HL-60/S4 treated with retinoic acid at 250 ng/mL for 4 days and 3 days (cell line): ENCODE results near the gene CDKN2A.

Experiments used
- in situ Hi-C: fragments of 300-500 bp; cut with MboI; formaldehyde crosslinking; loops from 2 replicates; pipeline ENCODE4 v1.7.0; 2022; ENCODE audit warnings: low sequenced_read_pairs

Gene CDKN2A

DNA sequence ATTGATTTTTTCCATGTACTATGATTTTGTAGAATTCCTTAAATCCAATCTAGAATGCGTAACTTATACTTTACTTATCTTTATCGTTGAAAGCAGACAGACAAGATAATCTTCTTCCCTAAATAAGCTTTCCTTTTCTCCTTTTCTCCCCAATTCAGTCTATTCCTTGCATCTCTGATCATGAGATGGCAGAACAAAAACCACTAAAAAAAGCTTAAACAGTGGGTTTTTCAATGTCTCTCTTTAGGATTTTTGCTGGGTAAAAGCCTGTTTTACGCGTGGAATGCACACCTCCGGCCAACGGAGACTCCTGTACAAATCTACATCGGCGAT lies 14.2 kb upstream of the CDKN2A start:
- in situ Hi-C loops: no loop called here

DNA sequence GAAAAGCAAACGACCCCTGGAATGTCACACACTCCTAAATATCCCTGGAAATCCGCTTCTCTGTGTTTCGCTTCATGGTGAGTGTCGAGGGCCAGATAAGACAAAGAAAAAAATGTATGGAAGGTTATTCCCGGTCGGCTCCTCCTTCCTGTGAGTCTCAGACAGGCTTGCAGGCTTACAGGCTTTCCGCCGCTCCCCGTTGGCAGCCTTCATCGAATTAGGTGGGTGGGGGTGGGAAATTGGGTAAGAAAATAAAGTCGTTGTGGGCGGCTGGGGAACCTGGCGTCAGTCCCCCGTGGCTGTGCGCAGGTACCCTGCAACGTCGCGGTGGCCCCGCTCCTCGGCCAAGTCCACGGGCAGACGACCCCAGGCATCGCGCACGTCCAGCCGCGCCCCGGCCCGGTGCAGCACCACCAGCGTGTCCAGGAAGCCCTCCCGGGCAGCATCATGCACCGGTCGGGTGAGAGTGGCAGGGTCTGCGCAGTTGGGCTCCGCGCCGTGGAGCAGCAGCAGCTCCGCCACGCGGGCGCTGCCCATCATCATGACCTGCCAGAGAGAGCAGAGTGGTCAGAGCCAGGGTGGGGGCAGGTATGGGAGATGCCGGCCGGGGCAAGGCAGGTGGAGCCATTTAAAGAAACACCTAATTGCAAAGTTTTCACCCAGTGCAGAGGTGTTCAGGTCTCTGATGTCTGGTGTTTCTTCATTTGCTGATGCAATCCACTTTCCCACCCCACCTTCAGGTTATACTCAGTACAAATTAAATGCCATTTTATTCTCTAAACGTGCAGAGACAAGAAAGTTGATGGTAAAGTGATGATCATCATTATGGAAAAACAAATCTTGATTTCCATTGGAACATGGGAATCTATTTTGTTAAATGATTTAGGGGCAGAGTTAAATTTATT lies 11.8 kb upstream of the CDKN2A start:
- in situ Hi-C loops: no loop called here

DNA sequence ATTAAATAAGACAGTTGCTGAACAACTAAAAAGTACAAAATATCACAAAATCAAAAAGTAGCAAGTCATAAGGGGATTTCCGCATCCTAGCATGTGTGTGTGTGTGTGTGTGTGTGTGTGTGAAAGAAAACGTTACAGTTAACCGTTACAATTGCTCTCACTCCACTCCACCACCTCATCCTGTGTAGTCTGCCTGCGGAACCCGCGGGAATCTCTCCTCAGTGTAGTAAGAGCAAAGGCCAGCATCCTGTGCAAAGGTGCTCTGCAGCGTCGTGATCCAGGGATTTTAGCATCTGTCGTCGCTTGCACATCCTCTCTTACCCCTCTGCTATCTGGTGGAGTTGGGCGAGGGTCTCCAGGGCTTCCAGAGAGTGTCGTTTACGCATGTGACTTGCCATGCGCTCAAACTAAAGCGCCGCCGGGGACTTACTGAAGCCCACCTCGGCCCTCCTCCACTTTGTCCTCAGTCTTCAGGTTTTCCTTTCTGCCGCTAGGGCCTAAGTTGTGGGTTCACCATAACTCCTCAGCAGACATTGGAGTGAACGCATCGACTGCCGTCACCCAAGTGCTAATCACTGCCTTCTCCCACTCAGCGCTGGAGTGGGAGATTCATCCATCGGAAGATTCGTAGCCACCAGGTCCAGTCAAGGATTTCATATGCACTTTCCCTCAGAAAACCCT lies 11.0 kb upstream of the CDKN2A start:
- in situ Hi-C loops: no loop called here

DNA sequence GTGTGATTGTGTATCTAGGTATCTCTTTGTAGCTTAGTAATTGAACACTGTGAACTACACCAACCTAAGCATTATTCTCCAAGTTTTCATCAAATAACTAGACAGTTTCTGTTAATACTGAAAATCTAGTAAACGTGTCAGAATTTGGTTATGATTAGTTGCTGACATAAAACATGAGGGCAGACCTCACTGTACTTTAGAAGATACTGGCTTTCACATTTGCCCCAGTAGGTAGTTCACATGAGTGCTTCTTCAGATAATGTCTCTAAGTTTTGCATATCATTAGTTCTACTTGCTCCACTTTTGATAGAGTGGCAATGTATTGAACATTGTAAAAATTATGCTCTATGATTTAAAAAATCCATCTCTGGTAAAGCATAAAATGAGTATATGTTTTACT lies 7.8 kb upstream of the CDKN2A start:
- in situ Hi-C loops: no loop called here

DNA sequence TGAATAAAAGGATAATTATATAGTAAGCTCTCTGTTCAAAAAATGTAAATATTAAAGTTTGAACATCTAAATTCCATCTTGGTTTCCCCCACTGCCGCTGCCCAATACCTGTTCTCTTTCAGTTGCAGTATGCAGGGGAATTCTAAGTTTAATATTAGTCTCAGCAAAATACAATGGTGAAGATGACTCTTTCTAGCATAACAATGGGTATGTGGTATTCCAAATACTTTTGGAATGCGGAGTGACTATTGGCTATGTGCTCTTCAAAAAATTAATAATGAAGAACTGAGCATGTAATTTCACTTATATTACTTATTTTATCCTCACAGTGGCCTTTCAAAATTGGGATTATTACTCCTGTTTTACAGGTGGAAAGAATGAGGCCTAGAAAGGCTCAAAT lies 3.8 kb upstream of the CDKN2A start:
- in situ Hi-C loops: loop anchor here (25.0 kb wide), 1 partner anchor 186 kb away; the partner anchor contains the start of gene MTAP

DNA sequence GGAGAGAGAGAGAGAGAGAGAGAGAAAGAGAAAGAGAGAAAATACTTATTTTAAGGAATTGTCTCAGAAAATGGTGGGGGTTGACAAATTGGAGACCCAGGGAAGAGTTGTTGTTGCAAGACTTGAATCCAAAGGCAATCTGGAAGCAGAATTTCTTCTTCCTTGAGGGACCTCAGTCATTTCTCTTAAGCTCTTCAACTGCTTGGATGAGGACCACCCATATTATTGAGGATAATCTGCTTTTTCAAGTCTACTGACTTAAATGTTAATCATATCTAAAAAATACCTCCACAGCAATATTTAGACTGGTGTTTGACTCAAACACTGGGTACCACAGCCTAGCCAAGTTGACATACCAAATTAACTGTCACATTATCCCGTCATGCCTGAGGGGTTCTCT lies 3.3 kb upstream of the CDKN2A start:
- in situ Hi-C loops: loop anchor here (25.0 kb wide), 1 partner anchor 185 kb away; the partner anchor contains the start of gene MTAP

DNA sequence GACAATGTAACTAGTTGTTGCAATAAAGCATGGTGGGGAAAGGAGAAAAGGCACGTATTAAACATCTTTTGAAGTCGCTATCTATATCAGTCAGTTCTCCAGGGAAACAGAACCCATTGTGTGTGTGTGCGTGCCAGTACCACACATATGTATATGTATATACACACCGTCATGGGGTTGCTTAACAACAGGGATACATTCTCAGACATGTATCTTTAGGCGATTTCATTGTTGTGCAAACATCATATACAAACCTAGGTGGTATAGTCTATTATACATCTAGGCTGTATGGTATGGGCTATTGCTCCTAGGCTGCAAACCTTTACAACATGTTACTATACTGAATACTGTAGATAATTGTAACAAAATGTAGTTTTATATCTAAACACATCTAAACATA lies 2.7 kb upstream of the CDKN2A start:
- in situ Hi-C loops: loop anchor here (25.0 kb wide), 1 partner anchor 185 kb away; the partner anchor contains the start of gene MTAP

DNA sequence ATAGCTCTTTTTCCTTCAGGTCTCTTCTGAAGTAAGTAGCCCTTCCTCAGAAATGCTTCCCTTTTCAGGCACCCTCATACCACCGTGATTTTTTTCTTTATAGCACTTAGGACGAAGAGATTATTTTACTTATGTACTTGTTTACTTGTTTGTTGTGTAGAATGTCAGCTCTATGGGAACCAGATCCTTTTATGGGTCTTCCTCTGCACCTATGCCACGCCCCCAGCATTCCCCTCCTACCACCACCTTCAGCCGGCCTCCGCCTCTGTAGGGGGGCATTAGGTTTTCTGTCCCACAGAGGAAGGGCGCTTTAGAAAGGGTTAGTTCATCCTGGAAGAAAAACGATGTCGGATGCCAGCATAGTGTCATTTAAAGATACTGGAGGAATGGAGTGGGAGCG lies 2.2 kb upstream of the CDKN2A start:
- in situ Hi-C loops: loop anchor here (25.0 kb wide), 1 partner anchor 184 kb away; the partner anchor contains the start of gene MTAP

DNA sequence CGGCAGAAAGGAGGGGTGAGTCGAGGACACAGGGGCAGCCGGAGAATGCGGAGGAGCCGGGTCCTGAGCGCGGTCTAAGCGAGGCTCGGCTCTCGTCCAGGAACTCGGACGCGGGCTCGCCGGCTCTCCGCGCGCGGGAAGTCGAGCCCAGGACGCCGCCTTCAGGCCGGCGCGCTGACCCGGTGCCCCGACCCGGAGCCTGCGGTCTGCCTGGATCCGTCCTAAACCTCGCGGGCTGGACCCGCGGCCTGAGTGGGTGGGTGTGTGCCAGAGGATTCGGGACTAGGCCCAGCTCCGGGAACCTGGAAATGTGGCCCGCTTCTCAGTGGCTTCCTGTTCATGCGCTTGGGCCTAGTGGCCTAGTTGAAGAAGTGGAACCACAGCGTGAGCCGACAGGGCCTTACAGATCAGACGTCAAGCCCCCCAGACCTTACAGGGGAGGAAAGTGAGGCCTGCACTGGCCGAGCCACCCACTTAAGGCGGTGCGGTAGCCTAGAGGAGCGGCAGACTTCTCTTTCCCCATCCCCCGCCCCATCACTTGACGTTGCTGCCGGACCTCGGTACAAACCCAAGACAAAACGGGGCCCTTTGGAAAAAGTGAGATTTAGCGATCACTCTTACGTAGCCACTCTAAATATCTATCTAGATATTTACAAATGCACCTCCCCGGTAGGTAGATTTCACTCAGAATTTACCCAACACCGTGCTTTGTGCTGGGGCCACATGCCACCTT lies 1.6 kb upstream of the CDKN2A start:
- in situ Hi-C loops: loop anchor here (25.0 kb wide), 1 partner anchor 184 kb away; the partner anchor contains the start of gene MTAP

DNA sequence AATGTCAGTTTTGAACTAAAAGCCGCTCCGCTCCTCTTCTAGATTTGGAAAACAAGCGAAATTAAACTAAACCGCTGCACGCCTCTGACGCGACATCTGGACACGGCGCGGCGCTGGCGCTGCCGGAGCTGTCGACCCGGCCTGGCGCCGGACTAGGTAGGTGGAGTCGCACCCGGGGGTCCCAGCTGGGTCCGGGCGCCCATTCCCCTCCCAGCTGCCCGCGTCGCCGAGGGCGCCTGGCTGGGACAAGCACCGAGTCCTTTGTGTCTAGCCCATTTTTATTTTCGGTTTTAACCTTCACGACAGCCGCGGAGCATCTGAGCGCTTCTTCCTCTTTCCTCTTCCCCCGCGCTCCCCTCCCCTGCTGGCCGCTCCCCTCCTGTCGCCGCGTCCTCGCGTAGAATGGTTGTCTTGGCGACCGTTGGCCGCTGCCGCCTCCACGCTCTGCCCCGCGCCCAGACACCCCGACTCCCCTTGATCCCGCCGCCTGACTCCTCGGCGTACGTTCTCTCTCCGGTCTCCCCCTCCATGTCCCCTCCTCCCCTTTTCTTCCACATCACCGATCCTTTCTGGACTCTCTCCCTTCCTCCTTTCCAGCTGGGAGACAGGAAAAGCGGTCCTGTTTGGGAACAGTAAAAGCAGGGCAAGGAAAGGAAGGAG lies 944 bp upstream of the CDKN2A start:
- in situ Hi-C loops: loop anchor here (25.0 kb wide), 1 partner anchor 183 kb away; the partner anchor contains the start of gene MTAP

DNA sequence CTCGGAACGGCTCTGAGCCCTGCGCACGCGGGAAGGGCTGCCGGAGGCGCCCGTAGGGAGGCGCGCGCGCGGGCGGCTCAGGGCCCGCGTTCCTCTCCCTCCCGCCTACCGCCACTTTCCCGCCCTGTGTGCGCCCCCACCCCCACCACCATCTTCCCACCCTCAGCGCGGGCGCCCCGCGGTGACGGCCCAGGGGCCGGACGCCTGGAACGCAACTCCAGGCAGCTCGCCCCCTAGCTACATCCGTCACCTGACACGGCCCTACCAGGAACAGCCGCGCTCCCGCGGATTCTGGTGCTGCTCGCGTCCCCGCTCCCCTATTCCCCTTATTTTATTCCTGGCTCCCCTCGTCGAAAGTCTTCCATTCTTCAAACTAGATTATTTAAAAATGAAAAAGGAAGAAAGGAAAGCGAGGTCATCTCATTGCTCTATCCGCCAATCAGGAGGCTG lies 389 bp upstream of the CDKN2A start, which contains the start of gene CDKN2B-AS1:
CDKN2B-AS1 (plus strand) TSS at position 236 of the 450 bp plus-strand sequence.
- in situ Hi-C loops: loop anchor here (25.0 kb wide), 1 partner anchor 182 kb away; the partner anchor contains the start of gene MTAP

DNA sequence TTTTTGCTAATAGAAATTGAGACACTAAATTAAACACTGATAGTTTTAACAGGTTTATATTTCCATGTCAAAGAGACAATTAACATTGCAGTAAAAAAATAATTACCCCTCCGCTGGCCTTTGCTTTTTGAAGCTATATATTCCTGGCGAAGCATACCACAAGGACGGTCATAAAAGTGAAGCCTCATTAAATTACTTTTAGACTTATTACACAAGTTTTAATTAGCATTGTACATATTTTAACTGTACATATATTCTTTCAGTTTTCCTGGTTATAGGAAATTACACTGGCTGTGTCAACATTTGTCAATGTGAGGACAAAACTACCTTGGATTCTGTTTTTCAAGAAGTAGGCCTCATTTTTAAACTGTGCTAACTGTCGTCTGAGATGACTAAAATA lies 1.2 kb downstream of the CDKN2A start:
- in situ Hi-C loops: loop anchor here (25.0 kb wide), 1 partner anchor 181 kb away; the partner anchor contains the start of gene MTAP

DNA sequence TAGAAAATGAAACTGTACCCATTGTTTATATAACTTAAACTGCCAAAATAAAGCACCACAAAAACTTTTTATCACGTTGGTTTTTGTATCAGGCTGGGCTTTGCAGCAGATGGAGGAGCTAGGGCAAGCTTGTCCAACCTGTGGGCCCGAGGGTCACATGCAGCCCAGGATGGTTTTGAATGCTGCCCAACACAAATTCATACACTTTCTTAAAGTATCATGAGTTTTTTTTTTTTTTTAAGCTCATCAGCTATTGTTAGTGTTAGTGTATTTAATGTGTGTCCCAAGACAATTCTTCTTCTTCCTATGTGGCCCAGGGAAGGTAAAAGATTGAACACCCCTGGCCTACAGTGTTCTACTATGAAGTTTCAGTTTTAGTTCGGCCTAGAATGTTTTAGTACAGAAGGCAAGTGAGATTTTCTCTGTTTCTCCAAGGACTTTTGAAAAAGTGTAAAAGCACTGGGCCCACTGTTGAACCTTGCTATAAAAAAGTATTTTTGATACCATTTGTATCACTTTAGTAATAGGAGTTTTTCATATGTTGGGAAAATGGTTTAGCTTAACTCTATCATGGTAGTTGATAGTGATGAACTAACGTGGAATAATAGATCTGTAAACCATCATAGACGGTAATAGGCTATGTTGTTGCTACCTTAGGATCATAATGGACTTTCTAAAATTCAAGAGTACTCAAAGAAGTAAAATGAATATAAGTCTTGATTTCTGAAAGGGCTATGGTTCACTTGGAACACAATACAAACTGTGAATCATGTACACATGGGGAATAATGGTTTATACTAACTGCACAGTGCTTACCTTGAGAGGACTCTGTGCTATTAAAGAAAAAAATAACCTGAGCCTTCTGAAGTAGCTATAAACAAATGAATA lies 2.9 kb downstream of the CDKN2A start:
- in situ Hi-C loops: loop anchor here (25.0 kb wide), 1 partner anchor 179 kb away; the partner anchor contains the start of gene MTAP

DNA sequence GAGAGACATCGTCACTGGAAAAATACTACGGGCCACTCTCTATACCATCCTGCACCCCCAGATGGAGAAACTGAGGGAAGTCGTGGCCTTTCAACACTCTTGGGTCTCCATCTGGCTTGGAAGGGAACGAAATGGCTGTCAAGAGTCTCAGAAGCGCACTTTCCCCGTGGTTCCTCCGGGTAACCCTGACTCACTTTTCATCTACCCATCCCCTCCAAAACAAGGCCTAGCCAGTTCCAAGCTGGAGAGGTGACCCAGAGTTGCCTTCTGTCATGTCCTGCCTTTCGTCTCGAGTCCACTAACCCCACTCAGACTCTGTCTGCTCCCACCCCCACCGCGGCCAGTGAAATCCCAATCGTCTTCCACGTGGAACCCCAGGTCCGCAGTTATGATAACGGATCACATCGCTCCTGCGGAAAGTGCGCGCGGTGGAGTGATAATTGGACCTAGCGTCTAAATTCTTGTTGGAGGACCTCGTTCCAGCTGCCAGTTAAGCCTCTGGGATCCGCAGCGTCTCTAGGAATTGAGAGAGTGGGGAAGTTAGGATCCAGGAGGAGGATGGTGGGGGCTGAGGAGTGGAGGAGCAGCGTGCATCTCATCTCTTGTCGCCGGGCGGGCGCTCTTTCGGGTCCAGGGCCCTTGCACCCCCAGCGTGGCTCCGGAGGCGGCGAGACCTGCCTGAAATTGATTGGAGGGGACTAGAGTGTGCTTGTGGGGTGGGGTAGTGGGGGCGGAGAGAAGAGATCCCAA lies 4.6 kb downstream of the CDKN2A start:
- in situ Hi-C loops: loop anchor here (25.0 kb wide), 1 partner anchor 177 kb away; the partner anchor contains the start of gene MTAP

DNA sequence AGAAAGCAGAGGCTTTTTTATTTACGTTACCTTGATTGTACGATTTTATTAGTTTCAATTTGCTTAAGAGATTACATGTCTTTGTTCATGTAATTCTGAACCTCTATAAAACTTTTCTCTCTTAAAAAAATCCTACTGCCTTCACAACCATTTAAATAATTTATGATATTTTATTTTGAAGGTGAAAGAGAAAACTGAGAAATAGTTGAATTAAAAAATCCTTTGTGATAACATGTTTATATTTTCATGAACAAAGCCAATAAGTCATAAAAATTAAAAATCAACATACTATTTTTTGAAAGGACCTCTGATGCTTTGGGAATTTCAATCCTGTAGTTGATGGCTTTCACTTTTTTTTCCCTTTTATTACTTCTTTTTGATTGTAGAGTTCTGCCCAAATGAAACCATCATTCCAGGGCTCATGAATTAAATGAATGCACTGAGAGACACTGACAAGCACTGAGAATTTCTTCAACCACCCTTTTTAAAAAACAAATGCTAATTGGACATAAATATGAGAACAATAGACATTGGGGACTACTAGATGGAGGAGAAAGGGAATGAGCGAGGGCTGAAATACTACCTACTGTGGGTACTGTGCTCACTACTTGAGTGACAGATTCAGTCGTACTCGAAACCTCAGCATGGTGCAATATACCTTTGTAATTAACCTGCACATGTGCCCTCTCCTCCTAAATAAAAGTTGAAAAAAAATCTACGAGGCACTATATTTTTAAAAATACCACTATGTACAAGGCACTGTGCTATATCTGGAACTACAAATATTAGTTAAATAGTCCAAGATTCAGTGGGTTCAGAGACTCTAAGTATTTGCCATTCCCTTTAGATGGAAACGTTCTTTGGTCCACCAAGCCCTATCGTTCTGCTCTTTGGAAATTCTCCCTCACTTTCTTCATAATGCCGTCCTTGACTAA lies 5.9 kb downstream of the CDKN2A start:
- in situ Hi-C loops: loop anchor here (25.0 kb wide), 1 partner anchor 176 kb away; the partner anchor contains the start of gene MTAP

DNA sequence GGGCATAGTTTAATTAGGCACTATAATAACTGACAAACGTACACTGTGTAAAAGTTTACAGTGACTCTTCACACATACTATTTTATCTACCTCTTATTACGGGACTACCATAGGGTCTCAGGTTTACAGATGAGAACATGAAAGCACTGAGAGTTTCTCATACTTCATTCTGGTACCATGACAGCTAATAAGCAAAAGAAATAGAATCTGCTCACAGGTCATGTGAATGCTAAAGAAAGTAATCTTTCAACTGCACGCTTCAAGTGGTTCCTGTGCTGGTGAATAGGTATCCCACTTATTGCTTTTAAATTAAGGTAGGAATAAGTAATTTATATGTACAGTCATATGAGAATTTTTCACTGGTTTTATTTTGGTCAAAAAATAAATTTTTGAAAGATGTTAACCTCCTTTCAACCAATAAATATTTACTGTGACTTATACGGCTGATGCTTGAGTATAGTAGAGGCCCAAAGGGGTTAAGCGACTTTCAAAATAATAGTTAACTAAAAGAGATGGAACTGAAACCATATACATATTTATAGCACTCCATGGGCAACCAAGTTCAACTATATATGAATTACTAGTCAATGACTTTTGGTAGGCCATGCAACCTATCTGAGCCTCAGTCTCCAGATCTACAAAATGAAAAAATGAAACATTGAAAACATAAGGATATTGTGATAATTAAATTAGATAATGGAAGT lies 8.1 kb downstream of the CDKN2A start:
- in situ Hi-C loops: loop anchor here (25.0 kb wide), 1 partner anchor 174 kb away; the partner anchor contains the start of gene MTAP
